ENCODE data around the gene BCAR1. TPM values are rescaled to one million over a fixed set of nuclear protein-coding genes. Genes with fewer than 3 reads are reported as not detected.
"Not testable (repeated sequence)": the region's sequence is repeated elsewhere in the genome, so short reads cannot be mapped to it uniquely, and the experiment has no call there.

BCAR1 gene
- total RNA-seq, 4 donors from 2014 or later: 125 to 201 (median 154) TPM

- WGBS, 2 donors (ENCODE audit: low coverage in 1 of 2): 92% methylated on average over 7 of the region's 8 CpGs; no CpG with 5 or more reads in 1 of the 2 donors
- TF ChIP-seq, protein P1, sequence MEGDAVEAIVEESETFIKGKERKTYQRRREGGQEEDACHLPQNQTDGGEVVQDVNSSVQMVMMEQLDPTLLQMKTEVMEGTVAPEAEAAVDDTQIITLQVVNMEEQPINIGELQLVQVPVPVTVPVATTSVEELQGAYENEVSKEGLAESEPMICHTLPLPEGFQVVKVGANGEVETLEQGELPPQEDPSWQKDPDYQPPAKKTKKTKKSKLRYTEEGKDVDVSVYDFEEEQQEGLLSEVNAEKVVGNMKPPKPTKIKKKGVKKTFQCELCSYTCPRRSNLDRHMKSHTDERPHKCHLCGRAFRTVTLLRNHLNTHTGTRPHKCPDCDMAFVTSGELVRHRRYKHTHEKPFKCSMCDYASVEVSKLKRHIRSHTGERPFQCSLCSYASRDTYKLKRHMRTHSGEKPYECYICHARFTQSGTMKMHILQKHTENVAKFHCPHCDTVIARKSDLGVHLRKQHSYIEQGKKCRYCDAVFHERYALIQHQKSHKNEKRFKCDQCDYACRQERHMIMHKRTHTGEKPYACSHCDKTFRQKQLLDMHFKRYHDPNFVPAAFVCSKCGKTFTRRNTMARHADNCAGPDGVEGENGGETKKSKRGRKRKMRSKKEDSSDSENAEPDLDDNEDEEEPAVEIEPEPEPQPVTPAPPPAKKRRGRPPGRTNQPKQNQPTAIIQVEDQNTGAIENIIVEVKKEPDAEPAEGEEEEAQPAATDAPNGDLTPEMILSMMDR (IDR thresholded peaks at IDR 0.05): no peak
- TF ChIP-seq EP300 (IDR thresholded peaks at IDR 0.05; ENCODE audit: low read depth) (no peak), POLR2A (IDR thresholded peaks at IDR 0.05) (no peak), POLR2AphosphoS5 (IDR thresholded peaks at IDR 0.05) (no peak)
- H3K27me3 ChIP-seq: no peaks in the 10 kb centered on the region
- no peaks in the 10 kb centered on the region for H3K9me3 ChIP-seq
- peaks cover 0 to 8% (median 0%) of the 10 kb centered on the region in 4 donors for H3K36me3 ChIP-seq
- no peak overlapping the region for H3K27ac ChIP-seq
- H3K4me1 ChIP-seq: peaks cover 43 to 52% (median 47%) of the 10 kb centered on the region in 4 donors
- no peak overlapping the region for H3K4me3 ChIP-seq
- in situ Hi-C loops (cut with MboI; ENCODE audit: low pct_ligation_motif_present in 1 of 4, low pct_unique_long_range_greater_than_20kb in 1 of 4, low sequenced_read_pairs in 3 of 4): loop anchor here in 1 of 4 donors (10.0 kb wide), 1 partner anchor 143 kb away; no protein-coding TSS in a partner anchor
- intact Hi-C loops (cut with DNase I; ENCODE audit: low total_unique reads): no loop called here
- DNase-seq: no peak
Measured at GRCh38 chr16:75241412-75241811, 10.0 kb downstream of the BCAR1 start.

DNA sequence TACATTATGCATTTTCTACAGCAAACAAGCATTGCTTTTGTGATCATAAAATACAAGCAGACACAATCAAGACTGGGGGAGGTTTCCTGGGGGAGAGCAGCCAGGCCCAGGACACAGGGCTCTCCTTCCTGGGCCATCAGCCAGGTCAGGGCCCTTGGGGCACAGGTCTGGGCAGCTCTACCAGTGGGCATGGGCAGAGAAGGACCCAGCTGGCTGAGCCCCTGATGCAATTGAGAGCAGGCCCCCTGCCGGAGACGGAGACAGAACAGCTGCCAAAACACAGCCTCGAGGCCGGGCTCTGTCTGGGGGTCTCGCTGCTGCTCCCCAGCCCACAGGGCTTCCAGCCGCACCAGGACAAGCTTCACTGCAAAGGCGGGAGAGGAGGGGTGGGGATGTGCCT, 10.8 kb downstream of the BCAR1 start:
- DNase-seq; H3K9me3 ChIP-seq; H3K36me3 ChIP-seq; H3K27me3 ChIP-seq; intact Hi-C loops (cut with DNase I; ENCODE audit: low total_unique reads); H3K27ac ChIP-seq; H3K4me3 ChIP-seq: not testable (repeated sequence)
- WGBS, 2 donors (ENCODE audit: low coverage in 1 of 2): 87% methylated on average over 7 of the region's 7 CpGs; no CpG with 5 or more reads in 1 of the 2 donors
- H3K4me1 ChIP-seq: peaks cover 35 to 44% (median 40%) of the 10 kb centered on the region in 4 donors
- in situ Hi-C loops (cut with MboI; ENCODE audit: low pct_ligation_motif_present in 1 of 4, low pct_unique_long_range_greater_than_20kb in 1 of 4, low sequenced_read_pairs in 3 of 4): loop anchor here in 1 of 4 donors (10.0 kb wide), 1 partner anchor 144 kb away; no protein-coding TSS in a partner anchor

- 90% methylated on average over 18 of the region's 19 CpGs; no CpG with 5 or more reads in 1 of the 2 donors for WGBS, 2 donors (ENCODE audit: low coverage in 1 of 2)
- peak overlapping the region; percentile 59 to 87 (median 72) for H3K27ac ChIP-seq
- H3K27me3 ChIP-seq: no peaks in the 10 kb centered on the region
- H3K4me3 ChIP-seq: no peak overlapping the region
- H3K36me3 ChIP-seq: peaks cover 0 to 8% (median 0%) of the 10 kb centered on the region in 4 donors
- no peak for TF ChIP-seq EP300 (IDR thresholded peaks at IDR 0.05; ENCODE audit: low read depth)
- no peak for TF ChIP-seq POLR2A (IDR thresholded peaks at IDR 0.05)
- no peak for TF ChIP-seq POLR2AphosphoS5 (IDR thresholded peaks at IDR 0.05)
- TF ChIP-seq, protein P1 (IDR thresholded peaks at IDR 0.05): no peak
- in situ Hi-C loops (cut with MboI; ENCODE audit: low pct_ligation_motif_present in 1 of 4, low pct_unique_long_range_greater_than_20kb in 1 of 4, low sequenced_read_pairs in 3 of 4): loop anchor here in 1 of 4 donors (10.0 kb wide), 1 partner anchor 145 kb away; no protein-coding TSS in a partner anchor
- intact Hi-C loops (cut with DNase I; ENCODE audit: low total_unique reads): no loop called here
- no peaks in the 10 kb centered on the region for H3K9me3 ChIP-seq
- H3K4me1 ChIP-seq: peaks cover 25 to 34% (median 30%) of the 10 kb centered on the region in 4 donors
- DNase-seq: no peak
Measured at GRCh38 chr16:75239542-75240122, 11.8 kb downstream of the BCAR1 start.

DNA sequence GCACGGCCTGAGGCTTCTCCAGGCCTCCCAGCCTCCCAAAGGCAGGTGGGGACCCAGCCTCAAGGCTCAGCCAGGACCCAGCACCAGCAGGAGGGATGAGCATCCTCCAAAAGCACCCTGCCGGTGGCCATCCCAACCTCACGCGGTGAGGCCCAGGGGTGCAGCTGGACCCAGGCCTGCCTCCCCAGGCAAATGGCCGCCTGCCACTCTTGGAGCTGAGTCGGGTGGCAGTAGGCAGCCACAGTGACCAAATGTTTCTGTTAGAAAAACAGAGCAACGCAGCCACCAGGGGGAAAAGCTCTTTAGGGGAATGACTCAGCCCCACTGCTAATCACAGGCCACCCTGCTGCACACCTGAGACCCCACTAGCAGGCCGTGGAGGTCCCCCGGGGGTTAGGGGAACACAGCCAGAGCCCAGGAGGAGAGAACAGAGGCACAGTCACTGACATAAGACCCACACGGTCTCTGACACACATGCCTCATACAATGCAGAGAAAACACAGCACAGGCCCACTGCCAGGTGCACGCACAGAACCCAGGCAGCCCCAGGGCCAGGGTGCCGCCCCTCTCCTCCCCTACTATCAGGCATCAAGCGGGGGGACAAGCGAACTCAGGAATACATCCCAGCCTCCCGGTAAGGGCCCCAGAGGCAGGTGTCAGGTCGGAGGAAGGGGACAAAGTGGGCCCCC, 12.4 kb downstream of the BCAR1 start:
- Histone ChIP-seq H3K27me3 (no peaks in the 10 kb centered on the region), H3K27ac (peak overlapping the region; percentile 59 to 87 (median 72)), H3K36me3 (peaks cover 0 to 8% (median 0%) of the 10 kb centered on the region in 4 donors), H3K4me1 (peaks cover 25 to 32% (median 29%) of the 10 kb centered on the region in 4 donors), H3K4me3 (no peak overlapping the region), H3K9me3 (no peaks in the 10 kb centered on the region)
- in situ Hi-C loops (cut with MboI; ENCODE audit: low pct_ligation_motif_present in 1 of 4, low pct_unique_long_range_greater_than_20kb in 1 of 4, low sequenced_read_pairs in 3 of 4): no loop called here
- WGBS, 2 donors (ENCODE audit: low coverage in 1 of 2): 69% methylated on average over 13 of the region's 16 CpGs; no CpG with 5 or more reads in 1 of the 2 donors
- no peak for TF ChIP-seq POLR2AphosphoS5 (IDR thresholded peaks at IDR 0.05)
- TF ChIP-seq, protein P1 (IDR thresholded peaks at IDR 0.05): peak in 2 of 5 experiments; percentile 9 to 14
- intact Hi-C loops (cut with DNase I; ENCODE audit: low total_unique reads): no loop called here
- DNase-seq: no peak

Data from transverse colon (tissue), 4 donors.